Stromal cell of bone marrow (primary cell): ENCODE results near the gene MAPK8IP3.
A peak's percentile ranks its signal among the peaks of the same experiment; 100 is the strongest.
"Not testable (repeated sequence)": the region's sequence is repeated elsewhere in the genome, so short reads cannot be mapped to it uniquely, and the experiment has no call there.

ENCODE experiments used
- DNase-seq: peaks from one replicate; pipeline ENCODE4 v3.0.0-alpha.2; 2012; ENCODE audit warnings: low read depth

The MAPK8IP3 gene

GRCh38 chr16:1710811-1711507 lies 5.0 kb downstream of the MAPK8IP3 start:
- no peak for DNase-seq

- DNase-seq, result no peak
These were observed 6.8 kb downstream of the MAPK8IP3 start for GRCh38 chr16:1712791-1713261.

- DNase-seq, result no peak
These were observed 7.3 kb downstream of the MAPK8IP3 start for GRCh38 chr16:1713331-1713730.

- no peak for DNase-seq
These were observed 7.9 kb downstream of the MAPK8IP3 start for GRCh38 chr16:1713933-1714332.

GRCh38 chr16:1715220-1715619 lies 9.2 kb downstream of the MAPK8IP3 start:
- no peak for DNase-seq

GRCh38 chr16:1718236-1718635 lies 12.2 kb downstream of the MAPK8IP3 start:
- not testable (repeated sequence) for DNase-seq

GRCh38 chr16:1719559-1720229 lies 13.7 kb downstream of the MAPK8IP3 start:
- DNase-seq, result not testable (repeated sequence)

GRCh38 chr16:1721372-1721771 lies 15.4 kb downstream of the MAPK8IP3 start:
- no peak for DNase-seq

GRCh38 chr16:1723450-1724147 lies 17.6 kb downstream of the MAPK8IP3 start:
- peak; percentile 20 for DNase-seq

- DNase-seq, result no peak
These were observed 18.5 kb downstream of the MAPK8IP3 start for GRCh38 chr16:1724491-1724890.

GRCh38 chr16:1726661-1727502 lies 20.9 kb downstream of the MAPK8IP3 start:
- no peak for DNase-seq

- DNase-seq, result no peak
These were observed 21.9 kb downstream of the MAPK8IP3 start for GRCh38 chr16:1727651-1728624.

GRCh38 chr16:1729026-1729425 lies 23.0 kb downstream of the MAPK8IP3 start:
- no peak for DNase-seq

GRCh38 chr16:1729445-1729844 lies 23.4 kb downstream of the MAPK8IP3 start:
- no peak for DNase-seq

GRCh38 chr16:1731073-1731472 lies 25.1 kb downstream of the MAPK8IP3 start:
- DNase-seq, result no peak

- DNase-seq, result no peak
These were observed 25.6 kb downstream of the MAPK8IP3 start for GRCh38 chr16:1731603-1732002.

GRCh38 chr16:1732071-1732470 lies 26.1 kb downstream of the MAPK8IP3 start:
- DNase-seq, result no peak

GRCh38 chr16:1732551-1732987 lies 26.6 kb downstream of the MAPK8IP3 start:
- DNase-seq, result not testable (repeated sequence)

- no peak for DNase-seq
These were observed 28.1 kb downstream of the MAPK8IP3 start for GRCh38 chr16:1734123-1734522.

GRCh38 chr16:1734816-1735215 lies 28.8 kb downstream of the MAPK8IP3 start:
- no peak for DNase-seq

- DNase-seq, result no peak
These were observed 34.2 kb downstream of the MAPK8IP3 start for GRCh38 chr16:1740234-1740633.
